Erythroblast (primary cell): ENCODE data around the gene TMEM38A.
"Not testable (repeated sequence)": the region's sequence is repeated elsewhere in the genome, so short reads cannot be mapped to it uniquely, and the experiment has no call there.

Experiments used
- DNase-seq, 2 experiments: peaks; one replicate each; lab custom pipeline; 2025; lab: John Stamatoyannopoulos, UW
- GATA1 ChIP-seq: IDR thresholded peaks from 2 replicates; pipeline ENCODE4 v1.6.1; 2011; ENCODE audit warnings: low read depth, mild to moderate bottlenecking, control low read depth, low read length, moderate library complexity
- POLR2A ChIP-seq: IDR thresholded peaks from 2 replicates; pipeline ENCODE4 v1.6.1; 2011; ENCODE audit warnings: mild to moderate bottlenecking, low read length

The TMEM38A gene

GRCh38 chr19:16626796-16627192 lies 34.1 kb upstream of the TMEM38A start:
- peak; percentile 40 to 49 for DNase-seq
- no peak for TF ChIP-seq POLR2A
- no peak for TF ChIP-seq GATA1

- DNase-seq = peak; percentile 51 to 72
- no peak for TF ChIP-seq GATA1
- no peak for TF ChIP-seq POLR2A
These were observed 33.6 kb upstream of the TMEM38A start for GRCh38 chr19:16627193-16627927.

- DNase-seq = peak in 1 of 2 experiments; percentile 74
- TF ChIP-seq POLR2A = no peak
- no peak for TF ChIP-seq GATA1
These were observed 33.1 kb upstream of the TMEM38A start for GRCh38 chr19:16627928-16628182.

- peak; percentile 95 to 98 for DNase-seq
- peak; percentile 82 for TF ChIP-seq POLR2A
- TF ChIP-seq GATA1 = no peak
These were observed 32.6 kb upstream of the TMEM38A start, which contains the start of gene MED26 for GRCh38 chr19:16628183-16628983. TSS of gene MED26 (minus strand) at chr19:16628204. CDS start at chr19:16627943, 261 bp downstream.

GRCh38 chr19:16628984-16629691 lies 31.8 kb upstream of the TMEM38A start:
- DNase-seq = peak; percentile 47 to 56
- TF ChIP-seq POLR2A (no peak), GATA1 (no peak)

GRCh38 chr19:16631465-16631864 lies 29.5 kb upstream of the TMEM38A start:
- no peak for DNase-seq
- TF ChIP-seq POLR2A (no peak), GATA1 (no peak)

GRCh38 chr19:16637535-16637934 lies 23.4 kb upstream of the TMEM38A start:
- TF ChIP-seq POLR2A = no peak
- no peak for TF ChIP-seq GATA1
- DNase-seq = no peak

- DNase-seq = no peak
- TF ChIP-seq POLR2A (no peak), GATA1 (no peak)
These were observed 22.3 kb upstream of the TMEM38A start for GRCh38 chr19:16638666-16639065.

- no peak for DNase-seq
- no peak for TF ChIP-seq POLR2A
These were observed 20.0 kb upstream of the TMEM38A start for GRCh38 chr19:16640951-16641350.

GRCh38 chr19:16641695-16642094 lies 19.2 kb upstream of the TMEM38A start:
- TF ChIP-seq GATA1 (no peak), POLR2A (no peak)
- no peak for DNase-seq

- no peak for DNase-seq
- no peak for TF ChIP-seq POLR2A
- TF ChIP-seq GATA1 = no peak
These were observed 15.8 kb upstream of the TMEM38A start for GRCh38 chr19:16645140-16645539.

GRCh38 chr19:16649734-16650133 lies 11.2 kb upstream of the TMEM38A start:
- no peak for DNase-seq
- no peak for TF ChIP-seq GATA1
- no peak for TF ChIP-seq POLR2A

- no peak for TF ChIP-seq POLR2A
- TF ChIP-seq GATA1 = no peak
- DNase-seq = no peak
These were observed 10.1 kb upstream of the TMEM38A start for GRCh38 chr19:16650821-16651220.

GRCh38 chr19:16651421-16652188 lies 9.3 kb upstream of the TMEM38A start:
- not testable (repeated sequence) for DNase-seq
